RCC 7860 (cell line): ENCODE results near the gene SH3BP4.

Experiments used
- DNase-seq: peaks from one replicate; pipeline ENCODE4 v3.0.0-alpha.2; 2015; ENCODE audit warnings: low spot score
- FAIRE-seq: peaks from 2 replicates; lab custom pipeline; 2012; peaks lifted over from hg19 to GRCh38; lab: Jason Lieb, UNC

Gene SH3BP4

GRCh38 chr2:235032949-235033348 lies 81.1 kb downstream of the SH3BP4 start:
- DNase-seq, result no peak
- FAIRE-seq, result no peak

GRCh38 chr2:235034265-235035118 lies 82.7 kb downstream of the SH3BP4 start:
- DNase-seq, result no peak
- no peak for FAIRE-seq

- DNase-seq, result no peak
- no peak for FAIRE-seq
Observed at GRCh38 chr2:235037604-235038166, 85.9 kb downstream of the SH3BP4 start.

GRCh38 chr2:235041221-235041917 lies 89.6 kb downstream of the SH3BP4 start:
- no peak for FAIRE-seq
- DNase-seq, result no peak

- DNase-seq (no peak), FAIRE-seq (no peak)
Observed at GRCh38 chr2:235041918-235042575, 90.2 kb downstream of the SH3BP4 start.

GRCh38 chr2:235042576-235043515 lies 91.0 kb downstream of the SH3BP4 start:
- DNase-seq (no peak), FAIRE-seq (no peak)

- FAIRE-seq, result no peak
- no peak for DNase-seq
Observed at GRCh38 chr2:235043762-235044500, 92.1 kb downstream of the SH3BP4 start.

- no peak for FAIRE-seq
- DNase-seq, result no peak
Observed at GRCh38 chr2:235044501-235045271, 92.9 kb downstream of the SH3BP4 start.

- DNase-seq (no peak), FAIRE-seq (no peak)
Observed at GRCh38 chr2:235045336-235045972, 93.6 kb downstream of the SH3BP4 start.

- DNase-seq (no peak), FAIRE-seq (no peak)
Observed at GRCh38 chr2:235045973-235046343, 94.1 kb downstream of the SH3BP4 start.

- DNase-seq, result no peak
- FAIRE-seq, result no peak
Observed at GRCh38 chr2:235046589-235046988, 94.8 kb downstream of the SH3BP4 start.

GRCh38 chr2:235047171-235048160 lies 95.6 kb downstream of the SH3BP4 start:
- FAIRE-seq, result no peak

GRCh38 chr2:235048549-235048948 lies 96.7 kb downstream of the SH3BP4 start:
- FAIRE-seq (no peak), DNase-seq (no peak)

More at GRCh38 chr2:235047171-235048160, 95.6 kb downstream of the SH3BP4 start:
- no peak for DNase-seq

GRCh38 chr2:235049069-235049468 lies 97.3 kb downstream of the SH3BP4 start:
- DNase-seq (no peak), FAIRE-seq (no peak)

GRCh38 chr2:235049719-235050118 lies 97.9 kb downstream of the SH3BP4 start:
- no peak for DNase-seq
- FAIRE-seq, result no peak

GRCh38 chr2:235050980-235051351 lies 99.1 kb downstream of the SH3BP4 start:
- DNase-seq, result peak; percentile 92
- peak; percentile 73 for FAIRE-seq
